ENCODE data around the gene FCAR. TPM values are rescaled to one million over a fixed set of nuclear protein-coding genes. Genes with fewer than 3 reads are reported as not detected.
A peak's percentile ranks its signal among the peaks of the same experiment; 100 is the strongest.
"Not testable (repeated sequence)": the region's sequence is repeated elsewhere in the genome, so short reads cannot be mapped to it uniquely, and the experiment has no call there.

Gene FCAR
- polyA plus RNA-seq, 1 donor: 0.27 TPM

DNA sequence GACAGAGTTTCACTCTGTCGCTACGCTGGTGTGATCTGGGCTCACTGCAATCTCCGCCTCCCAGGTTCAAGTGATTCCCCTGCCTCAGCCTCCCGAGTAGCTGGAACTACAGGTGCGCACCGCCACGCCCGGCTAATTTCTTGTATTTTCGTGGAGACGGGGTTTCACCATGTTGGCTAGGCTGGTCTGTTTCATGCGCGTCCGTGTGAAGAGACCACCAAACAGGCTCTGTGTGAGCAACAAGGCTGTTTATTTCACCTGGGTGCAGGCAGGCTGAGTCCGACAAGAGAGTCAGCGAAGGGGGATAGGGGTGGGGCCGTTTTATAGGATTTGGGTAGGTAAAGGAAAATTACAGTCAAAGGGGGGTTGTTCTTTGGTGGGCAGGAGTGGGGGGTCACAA, 20.1 kb downstream of the FCAR start:
- not testable (repeated sequence) for DNase-seq

DNA sequence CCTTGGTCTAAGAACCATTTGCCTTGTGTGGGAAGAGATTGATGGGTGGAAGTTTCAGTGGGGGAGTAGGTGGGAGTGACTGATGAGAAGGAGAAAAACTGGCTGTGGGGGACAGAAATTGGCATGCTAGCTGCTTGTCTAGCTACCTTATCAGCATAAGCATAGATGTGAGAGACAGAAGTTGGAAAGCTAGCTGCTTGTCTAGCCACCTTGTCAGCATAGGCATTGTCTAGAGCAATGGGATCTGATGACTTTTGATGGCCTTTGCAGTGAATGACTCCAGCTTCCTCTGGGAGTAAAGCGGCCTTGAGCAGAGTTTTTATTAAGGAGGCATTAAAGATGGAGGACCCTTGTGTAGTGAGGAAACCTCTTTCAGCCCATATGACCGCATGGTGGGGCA, 22.0 kb downstream of the FCAR start:
- DNase-seq: no peak

DNA sequence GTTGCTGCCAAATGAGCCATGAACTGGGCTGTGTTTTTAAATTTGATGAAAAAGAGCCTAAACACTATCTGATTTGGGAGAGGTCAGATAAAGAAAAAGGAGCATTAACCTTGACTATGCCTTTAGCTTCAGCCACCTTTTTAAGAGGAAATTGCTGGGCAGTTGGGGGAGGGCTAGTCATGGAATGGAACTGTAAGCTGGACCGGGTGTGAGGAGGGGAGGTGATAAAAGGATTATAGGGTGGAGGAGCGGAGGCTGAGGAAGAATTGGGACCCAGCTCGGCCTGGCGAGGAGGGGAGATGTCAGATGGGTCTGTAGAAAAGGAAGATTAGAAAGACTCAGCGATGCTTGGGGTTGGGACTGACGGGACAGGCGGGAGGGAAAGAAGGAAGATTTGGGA, 24.6 kb downstream of the FCAR start:
- not testable (repeated sequence) for DNase-seq

DNA sequence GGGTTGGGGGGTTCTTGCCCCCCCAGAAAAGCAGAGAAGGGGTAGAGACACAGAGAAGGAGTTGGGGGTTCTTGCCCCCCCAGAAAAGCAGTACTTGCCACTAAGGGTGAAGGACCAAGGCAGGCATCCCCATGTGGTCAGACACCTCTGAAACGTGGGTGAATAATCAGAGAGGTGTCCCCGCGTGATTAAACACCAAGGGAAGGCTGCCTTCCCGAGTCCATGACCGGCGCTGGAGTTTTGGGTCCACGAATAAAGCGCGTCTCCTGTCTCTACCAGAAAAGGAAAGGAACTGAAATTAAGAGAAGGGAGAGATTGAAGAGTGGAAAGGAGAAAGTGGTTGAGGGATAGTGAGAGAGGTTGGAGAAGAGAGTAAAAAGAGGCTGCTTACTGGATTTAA, 25.6 kb downstream of the FCAR start:
- not testable (repeated sequence) for DNase-seq

DNA sequence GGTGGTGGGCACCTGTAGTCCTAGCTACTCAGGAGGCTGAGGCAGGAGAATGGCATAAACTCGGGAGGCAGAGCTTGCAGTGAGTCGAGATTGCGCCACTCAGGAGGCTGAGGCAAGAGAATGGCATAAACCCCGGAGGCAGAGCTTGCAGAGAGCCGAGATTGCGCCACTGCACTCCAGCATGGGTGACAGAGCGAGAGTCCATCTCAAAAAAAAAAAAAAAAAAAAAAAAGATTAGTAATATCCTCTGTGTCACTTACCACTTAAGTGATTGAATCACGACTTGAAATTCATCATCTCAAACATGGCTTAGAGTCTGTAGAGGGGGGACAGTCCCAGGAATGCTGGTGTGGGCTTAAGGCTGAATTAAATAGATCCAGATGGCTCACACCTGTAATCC, 27.1 kb downstream of the FCAR start:
- DNase-seq: not testable (repeated sequence)

DNA sequence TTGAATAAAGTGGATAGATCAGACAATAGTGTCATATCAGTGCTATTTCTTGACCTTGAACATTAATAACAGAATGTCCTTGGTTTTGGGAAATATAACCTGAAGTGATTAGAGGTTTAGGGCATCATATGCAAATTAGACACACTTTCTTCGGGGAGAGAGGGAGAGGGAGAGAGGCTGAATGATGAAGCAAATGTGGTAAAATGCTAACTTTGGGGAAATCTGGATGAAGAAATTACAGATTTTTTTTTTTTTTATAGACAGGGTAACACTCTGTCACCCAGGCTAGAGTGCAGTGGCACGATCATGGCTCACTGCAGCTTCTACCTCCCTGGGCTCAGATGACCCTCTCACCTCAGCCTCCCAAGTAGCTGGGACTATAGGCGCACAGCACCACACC, 28.0 kb downstream of the FCAR start:
- no peak for DNase-seq

DNA sequence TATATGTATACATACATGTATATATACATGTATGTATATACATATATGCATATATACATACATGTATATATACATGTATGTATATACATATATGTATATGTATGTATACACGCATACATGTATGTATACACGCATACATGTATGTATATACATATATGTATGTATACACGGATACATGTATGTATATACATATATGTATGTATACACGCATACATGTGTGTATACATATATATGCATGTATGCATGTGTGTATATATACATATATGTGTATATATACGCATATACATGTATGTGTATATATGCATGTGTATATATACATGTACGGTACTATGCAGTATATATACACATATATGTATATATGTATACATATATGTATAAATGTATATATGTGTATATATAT, 29.3 kb downstream of the FCAR start:
- no peak for DNase-seq

DNA sequence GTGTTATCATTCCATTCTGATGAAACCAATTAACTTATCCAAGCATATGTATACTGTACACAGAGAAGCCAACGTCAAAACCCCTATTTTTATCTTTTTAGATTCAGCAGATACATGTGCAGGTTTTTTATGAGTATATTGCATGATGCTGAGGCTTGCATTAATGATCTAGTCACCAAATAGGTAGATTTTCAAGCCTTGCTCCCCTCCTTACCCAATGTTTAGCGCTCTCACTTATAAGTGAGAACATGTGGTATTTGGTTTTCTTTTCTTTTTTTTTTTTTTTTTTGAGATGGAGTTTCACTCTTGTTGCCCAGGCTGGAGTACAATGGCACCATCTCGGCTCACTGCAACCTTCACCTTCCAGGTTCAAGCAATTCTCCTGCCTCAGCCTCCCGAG, 30.2 kb downstream of the FCAR start:
- DNase-seq: not testable (repeated sequence)

DNA sequence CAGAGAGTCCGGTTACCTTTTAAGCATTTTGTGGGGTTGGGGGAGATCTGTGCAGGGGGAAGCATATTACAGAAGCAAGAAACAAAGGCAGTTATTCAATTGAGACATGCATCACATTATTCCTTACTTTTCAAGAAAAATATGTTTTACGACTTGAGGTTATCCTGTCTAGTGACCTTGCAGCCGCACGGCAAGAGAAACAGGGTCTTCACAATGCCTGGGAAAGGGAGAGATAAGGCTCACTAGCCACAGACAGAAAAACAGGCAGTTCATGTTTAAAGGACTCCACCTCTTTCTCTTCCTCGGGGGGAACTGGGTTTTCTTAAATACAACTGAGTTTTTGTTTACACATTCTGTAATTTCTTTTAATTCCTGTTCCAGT, 31.4 kb downstream of the FCAR start:
- DNase-seq: no peak

DNA sequence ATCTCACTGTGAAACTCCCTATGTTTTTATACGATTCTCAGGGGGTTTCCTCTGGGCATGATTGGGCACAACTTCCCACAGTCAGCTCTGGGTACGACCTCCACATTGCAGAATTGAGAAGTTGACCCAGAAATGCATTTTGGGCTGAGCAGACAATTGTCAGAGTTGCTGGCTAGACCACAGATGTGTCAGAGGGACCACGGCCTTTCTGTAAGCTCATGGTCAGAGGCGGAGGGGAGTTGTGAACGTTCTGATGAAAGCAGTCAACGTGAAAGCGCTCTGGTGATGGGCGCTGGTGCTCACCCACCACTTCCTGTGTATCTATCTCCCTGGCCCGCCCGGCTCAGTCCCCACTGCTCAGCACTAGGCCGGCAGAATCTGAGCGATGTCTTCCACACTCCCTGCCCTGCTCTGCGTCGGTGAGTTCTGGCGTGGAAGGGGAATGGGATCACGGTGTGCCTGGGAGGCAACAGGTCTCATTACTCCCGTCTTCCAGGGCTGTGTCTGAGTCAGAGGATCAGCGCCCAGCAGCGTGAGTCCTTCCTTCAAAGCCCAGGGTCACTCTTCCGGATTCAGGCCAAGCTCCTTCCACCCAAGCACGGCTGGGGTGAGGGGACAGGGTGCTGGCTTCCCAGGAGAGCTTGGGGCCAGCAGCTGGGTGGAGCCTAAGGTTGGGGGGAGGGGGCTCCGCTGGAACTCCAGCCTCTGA, 31.9 kb downstream of the FCAR start, which contains the start of gene NCR1:
Gene NCR1, plus strand, starts transcription at position 346 of the 709 bp plus-strand sequence. Its CDS starts 40 bp downstream, at position 386.
- DNase-seq: no peak

DNA sequence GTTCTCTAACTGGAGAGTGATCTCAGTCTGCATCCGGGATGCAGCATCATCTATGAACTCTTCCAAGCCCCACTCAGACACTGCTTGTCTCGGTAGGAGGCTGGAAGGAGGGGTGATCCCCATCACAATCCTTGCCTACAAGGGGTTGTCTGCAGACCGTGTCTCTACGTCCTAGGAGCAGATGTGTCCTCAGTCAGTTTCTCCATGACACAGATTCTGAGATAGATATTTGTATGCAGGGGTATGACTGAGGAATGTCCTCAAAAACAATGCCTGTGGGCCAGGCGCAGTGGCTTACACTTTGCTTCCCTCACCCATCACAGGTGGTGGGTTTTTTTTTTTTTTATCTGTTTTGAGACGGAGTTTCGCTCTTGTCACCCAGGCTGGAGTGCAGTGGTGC, 32.8 kb downstream of the FCAR start:
- no peak for DNase-seq

DNA sequence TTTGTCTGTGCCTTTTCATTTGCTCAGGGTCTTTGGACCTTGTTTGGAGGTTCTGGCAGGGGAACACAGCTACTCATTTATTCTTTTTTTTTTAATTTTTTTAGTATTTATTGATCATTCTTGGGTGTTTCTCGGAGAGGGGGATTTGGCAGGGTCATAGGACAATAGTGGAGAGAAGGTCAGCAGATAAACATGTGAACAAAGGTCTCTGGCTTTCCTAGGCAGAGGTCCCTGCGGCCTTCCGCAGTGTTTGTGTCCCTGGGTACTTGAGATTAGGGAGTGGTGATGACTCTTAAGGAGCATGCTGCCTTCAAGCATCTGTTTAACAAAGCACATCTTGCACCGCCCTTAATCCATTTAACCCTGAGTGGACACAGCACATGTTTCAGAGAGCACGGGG, 33.9 kb downstream of the FCAR start:
- not testable (repeated sequence) for DNase-seq

DNA sequence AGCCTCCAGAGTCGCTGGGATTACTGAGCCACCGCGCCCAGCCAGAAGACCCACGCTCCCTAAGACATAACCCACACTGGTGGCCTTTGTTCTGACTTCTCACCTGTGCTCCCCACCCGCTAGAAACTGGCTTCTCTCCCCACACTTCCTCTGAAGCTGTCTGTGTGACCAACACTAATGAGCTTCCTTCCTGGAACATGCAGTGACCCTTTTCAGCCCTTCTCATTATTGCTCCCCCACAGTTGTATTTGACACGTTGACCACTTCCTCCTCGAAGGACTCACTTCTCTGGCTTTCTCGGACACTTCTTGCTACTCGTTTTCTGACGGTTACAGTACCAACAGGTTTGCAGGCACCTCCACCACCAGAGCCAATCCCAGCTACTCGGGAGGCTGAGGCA, 42.8 kb downstream of the FCAR start:
- DNase-seq: no peak

DNA sequence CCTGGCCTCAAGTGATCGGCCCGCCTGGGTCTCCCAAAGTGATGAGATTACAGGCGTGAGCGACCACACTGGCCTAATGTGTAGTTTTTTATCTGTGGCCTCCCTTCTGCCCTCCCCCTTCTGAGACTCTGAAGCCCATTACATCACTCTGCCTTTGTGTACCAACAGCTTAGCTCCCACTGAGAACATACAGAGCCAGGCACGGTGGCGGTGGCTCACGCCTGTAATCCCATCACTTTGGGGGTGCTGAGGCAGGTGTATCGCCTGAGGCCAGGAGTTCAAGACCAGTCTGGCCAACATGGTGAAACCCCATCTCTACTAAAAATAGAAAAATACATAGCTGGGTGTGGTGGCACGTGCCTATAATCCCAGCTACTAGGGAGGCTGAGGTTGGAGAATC, 44.5 kb downstream of the FCAR start:
- no peak for DNase-seq

DNA sequence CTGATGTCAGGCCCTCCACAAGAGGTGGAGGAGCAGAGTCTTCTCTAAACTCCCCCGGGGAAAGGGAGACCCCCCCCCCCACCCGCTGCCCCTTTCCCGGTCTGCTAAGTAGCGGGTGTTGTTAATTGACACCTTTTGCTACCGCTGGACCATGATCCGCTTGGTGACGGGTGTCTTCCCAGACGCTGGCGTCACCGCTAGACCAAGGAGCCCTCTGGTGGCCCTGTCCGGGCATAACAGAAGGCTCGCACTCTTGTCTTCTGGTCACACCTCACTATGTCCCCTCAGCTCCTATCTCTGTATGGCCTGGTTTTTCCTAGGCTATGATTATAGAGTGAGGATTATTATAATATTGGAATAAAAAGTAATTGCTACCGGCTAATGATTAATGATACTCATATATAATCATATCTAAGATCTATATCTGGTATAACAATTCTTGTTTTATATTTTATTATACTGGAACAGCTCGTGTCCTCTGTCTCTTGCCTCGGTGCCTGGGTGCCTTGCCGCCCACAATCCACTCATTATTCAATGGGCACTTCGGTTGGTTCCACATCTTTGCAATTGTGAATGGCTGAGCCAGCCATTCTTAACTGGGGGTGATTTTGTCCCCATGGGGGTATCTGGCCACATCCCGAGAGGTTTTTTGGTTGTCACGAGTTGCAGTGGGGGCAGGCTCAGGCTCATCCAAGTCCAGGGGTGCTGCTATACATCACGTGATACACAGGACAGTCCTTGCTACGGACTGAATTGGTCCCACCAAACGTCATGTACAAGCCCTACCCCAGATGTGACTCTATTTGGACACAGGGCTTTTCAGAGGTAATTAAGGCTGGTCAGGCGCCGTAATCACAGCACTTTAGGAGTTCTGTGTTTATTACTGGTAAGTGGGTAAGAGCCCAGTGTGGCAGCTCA, 45.9 kb downstream of the FCAR start:
- DNase-seq: peak; percentile 6

DNA sequence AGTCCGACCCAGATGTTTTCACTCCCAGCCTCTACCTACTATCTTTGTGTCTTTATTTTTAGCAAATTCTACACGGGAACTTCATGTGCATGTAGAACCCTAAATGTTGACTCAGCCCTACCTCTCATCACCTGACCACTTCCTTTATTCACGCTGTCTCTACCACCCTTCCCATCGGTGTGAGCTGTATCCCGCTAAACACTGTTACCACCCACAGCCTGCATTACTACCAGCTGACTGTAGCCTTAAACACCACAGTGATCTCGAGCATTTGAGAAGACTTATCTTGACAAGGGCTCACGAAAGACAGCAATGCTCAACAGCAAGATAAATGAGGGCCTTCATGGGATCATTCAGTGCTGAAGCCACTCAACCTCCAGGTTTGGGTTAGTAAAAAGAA, 47.0 kb downstream of the FCAR start:
- no peak for DNase-seq

DNA sequence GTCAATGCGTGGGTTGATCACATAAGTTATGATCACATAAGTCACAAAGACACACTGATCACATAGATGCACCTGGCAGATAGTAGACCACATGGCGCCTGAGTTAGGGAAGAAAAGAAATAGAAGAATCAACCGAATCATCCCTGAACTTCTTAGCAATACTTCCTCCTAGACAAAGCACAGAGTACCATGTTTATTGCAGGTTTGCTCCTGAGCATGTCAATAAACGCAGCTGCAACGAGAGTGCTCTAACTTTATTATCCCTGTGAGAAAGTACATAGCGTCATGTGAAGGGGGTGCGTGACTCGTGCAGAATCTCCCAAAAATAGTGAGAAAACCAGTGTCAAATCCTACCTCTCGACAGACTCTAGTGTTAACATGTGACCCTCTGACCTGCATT, 49.2 kb downstream of the FCAR start:
- no peak for DNase-seq

DNA sequence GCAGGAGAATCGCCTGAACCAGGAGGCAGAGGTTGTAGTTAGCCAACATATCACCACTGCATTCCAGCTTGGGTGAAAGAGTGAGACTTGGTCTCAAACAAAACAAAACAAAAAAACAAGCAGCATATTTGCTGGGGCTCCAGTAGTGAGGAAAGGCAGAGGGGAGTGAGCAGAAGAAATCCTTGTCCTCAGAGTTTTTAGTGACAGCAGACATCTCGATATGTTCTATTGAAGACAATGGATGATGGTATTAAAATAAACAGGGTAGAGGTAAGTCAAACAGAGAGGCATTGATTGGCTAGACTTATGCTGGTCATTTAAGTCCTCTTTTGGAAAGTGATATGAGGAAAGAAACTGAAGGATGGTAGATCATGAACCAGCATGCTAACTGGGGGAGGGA, 54.3 kb downstream of the FCAR start:
- DNase-seq: no peak

DNA sequence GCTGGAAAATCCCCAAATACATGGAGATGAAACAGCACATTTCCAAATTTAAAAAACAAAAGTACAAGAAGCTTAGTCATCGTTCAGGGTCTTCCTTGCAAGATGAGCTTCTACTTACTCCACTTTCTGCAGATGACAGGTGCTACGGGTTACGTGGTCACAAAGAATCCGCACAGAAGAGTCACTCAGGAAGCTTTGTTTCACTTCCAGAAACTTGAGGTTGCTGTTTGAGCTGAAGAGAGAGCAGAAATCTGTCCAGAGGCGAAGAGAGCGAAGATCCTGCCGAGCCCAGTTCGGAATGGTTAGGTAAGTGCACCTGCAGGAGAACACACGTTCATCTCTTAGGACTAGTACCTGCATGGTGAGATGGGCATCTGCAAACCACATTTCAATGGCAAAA, 63.9 kb downstream of the FCAR start:
- no peak for DNase-seq

DNA sequence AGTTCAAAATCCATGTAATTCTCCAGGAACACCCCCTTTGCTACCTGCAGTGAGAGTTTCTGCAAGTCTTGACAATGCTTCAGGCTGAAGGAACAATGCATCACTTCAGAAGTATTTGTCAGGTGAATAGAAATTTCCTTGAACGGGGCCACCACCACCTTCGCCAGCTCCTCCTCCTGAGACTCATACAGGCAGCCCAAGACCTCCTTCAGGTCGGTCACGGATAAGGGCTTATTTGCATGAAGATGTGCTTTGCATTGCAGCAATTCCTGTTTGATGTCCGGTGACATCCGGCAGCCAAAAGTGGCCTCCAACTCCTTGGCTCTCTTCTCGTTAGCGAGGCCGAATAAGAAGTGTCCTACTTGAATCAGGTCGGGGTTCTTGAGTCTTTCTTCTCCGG, 64.9 kb downstream of the FCAR start:
- no peak for DNase-seq

DNA sequence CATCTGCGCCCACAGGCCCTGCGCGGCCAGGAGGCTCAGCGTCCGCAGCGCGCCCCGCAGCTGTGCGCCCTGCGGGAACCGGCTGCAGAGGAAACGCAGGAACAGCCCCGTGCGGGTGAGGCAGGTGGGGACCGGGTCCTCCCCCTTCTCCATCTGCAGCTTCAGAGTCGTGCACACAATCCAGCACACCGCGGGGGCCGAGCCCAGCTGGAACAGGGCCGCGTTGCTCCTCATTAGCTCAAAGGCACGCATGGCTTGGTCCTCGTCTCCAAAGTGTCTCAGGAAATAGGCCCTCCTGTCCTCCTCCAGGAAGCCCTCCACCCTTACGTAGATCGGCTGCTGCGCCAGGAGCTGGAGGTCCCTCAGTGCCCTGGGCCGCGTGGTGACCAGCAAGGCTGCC, 65.5 kb downstream of the FCAR start:
- DNase-seq: not testable (repeated sequence)

All from left kidney (tissue), 2 donors.